Glutamatergic neuron (in vitro differentiated cells): Measurements from ENCODE around the gene DNAH6. TPM values are rescaled to one million over a fixed set of nuclear protein-coding genes. Genes with fewer than 3 reads are reported as not detected.

ENCODE experiments used
- DNase-seq: peaks from one replicate; pipeline ENCODE4 v3.0.0; 2022
- H3K27ac Mint-ChIP-seq: one replicate; pipeline ENCODE4 v1.8.0; 2020; ENCODE audit warnings: mild to moderate bottlenecking, mixed read lengths, inconsistent platforms; ENCODE audit not compliant: unreplicated experiment
- H3K27me3 Mint-ChIP-seq: one replicate; pipeline ENCODE4 v1.8.0; 2020; ENCODE audit warnings: mild to moderate bottlenecking, moderate library complexity, mixed read lengths, inconsistent platforms; ENCODE audit not compliant: unreplicated experiment
- H3K36me3 Mint-ChIP-seq: one replicate; pipeline ENCODE4 v1.8.0; 2020; ENCODE audit warnings: mild to moderate bottlenecking, mixed read lengths, inconsistent platforms; ENCODE audit not compliant: unreplicated experiment
- H3K4me1 Mint-ChIP-seq: one replicate; pipeline ENCODE4 v1.8.0; 2020; ENCODE audit warnings: mild to moderate bottlenecking, low read depth, mixed read lengths, inconsistent platforms; ENCODE audit not compliant: unreplicated experiment
- H3K4me3 Mint-ChIP-seq: one replicate; pipeline ENCODE4 v1.8.0; 2020; ENCODE audit warnings: mild to moderate bottlenecking, mixed read lengths, inconsistent platforms; ENCODE audit not compliant: unreplicated experiment
- H3K9me3 Mint-ChIP-seq: one replicate; pipeline ENCODE4 v1.8.0; 2020; ENCODE audit warnings: mild to moderate bottlenecking, moderate library complexity, mixed read lengths, inconsistent platforms; ENCODE audit not compliant: unreplicated experiment
- CTCF ChIP-seq: fragments of 200-600 bp; sonication (generic); IDR thresholded peaks from one replicate; pipeline ENCODE4 v1.5.0; 2021; ENCODE audit not compliant: partially characterized antibody, unreplicated experiment
- total RNA-seq: library from RNA; stranded (reverse); fragmentation: NEBNext Ultra II Directional; extraction: Animal tissue kit (Norgen Biotek cat#: 25700); gene quantifications from one replicate; pipeline ENCODE4 v1.2.1, GENCODE V29; 2021; ENCODE audit not compliant: unreplicated experiment

Gene DNAH6
- total RNA-seq, 1 donor from 2014 or later = 0.86 TPM

- Mint-ChIP-seq H3K27ac (no peak overlapping the region), H3K9me3 (no peaks in the 10 kb centered on the region), H3K4me1 (no peaks in the 10 kb centered on the region), H3K27me3 (no peaks in the 10 kb centered on the region), H3K36me3 (peaks cover 4% of the 10 kb centered on the region), H3K4me3 (no peak overlapping the region)
- TF ChIP-seq CTCF = no peak
- no peak for DNase-seq
Measured at GRCh38 chr2:84792856-84793522, 276.7 kb downstream of the DNAH6 start.

DNA sequence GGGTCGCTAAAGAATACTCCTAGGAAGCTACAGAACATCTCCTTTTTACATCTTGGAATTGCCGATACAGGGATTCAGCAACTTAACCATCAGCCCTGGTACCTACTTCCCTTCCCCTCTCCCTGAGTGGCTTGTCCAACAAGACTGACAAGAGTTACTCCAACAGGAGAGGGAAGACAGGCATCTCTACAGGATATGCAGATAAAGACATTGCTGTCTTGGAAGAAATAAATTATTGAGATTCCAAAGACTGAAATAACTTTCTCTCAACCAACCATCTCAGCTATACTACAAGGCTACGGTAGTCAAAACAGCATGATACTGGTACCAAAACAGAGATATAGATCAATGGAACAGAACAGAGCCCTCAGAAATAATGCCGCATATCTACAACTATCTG, 277.3 kb downstream of the DNAH6 start:
- Mint-ChIP-seq H3K9me3 (no peaks in the 10 kb centered on the region), H3K4me3 (no peak overlapping the region), H3K36me3 (peaks cover 4% of the 10 kb centered on the region), H3K27me3 (no peaks in the 10 kb centered on the region), H3K4me1 (no peaks in the 10 kb centered on the region), H3K27ac (no peak overlapping the region)
- no peak for TF ChIP-seq CTCF
- DNase-seq = no peak

DNA sequence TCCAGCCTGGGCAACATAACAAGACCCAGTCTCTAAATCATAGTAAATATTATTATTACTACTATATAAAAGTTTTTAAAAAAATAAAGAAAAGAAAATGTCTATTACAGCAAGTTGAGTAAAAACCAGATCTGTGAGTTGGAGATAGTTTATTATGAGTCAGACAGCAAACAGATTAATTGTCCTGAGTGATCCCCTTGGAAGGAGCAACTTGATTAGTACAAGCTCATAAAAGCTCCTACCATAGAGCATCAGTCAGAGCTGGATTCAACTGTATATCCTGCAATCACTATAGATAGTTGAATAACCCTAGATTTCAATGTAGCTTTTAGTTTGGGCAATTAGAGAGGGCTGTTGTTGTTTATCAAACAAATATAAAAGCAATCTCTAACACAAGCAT, 280.5 kb downstream of the DNAH6 start:
- H3K9me3 Mint-ChIP-seq = no peaks in the 10 kb centered on the region
- H3K27ac Mint-ChIP-seq = no peak overlapping the region

DNA sequence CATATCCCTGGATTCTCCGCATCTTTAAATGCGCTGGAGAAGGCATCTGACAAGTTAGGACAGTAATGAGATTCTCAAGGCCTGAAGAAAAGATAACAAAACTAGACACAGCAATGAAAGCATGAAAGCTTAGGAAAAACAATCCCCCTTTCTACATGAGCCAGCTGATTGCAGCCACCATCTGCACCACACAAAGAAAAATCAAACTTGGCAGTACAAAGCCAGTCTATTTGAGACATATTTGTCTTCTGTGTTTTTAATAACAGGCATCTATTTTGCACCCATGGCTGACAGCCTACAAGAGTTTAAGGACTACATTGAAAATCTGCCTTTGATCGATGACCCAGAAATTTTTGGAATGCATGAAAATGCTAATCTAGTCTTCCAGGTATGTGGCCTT, 281.0 kb downstream of the DNAH6 start:
- TF ChIP-seq CTCF = no peak
- H3K27ac Mint-ChIP-seq = no peak overlapping the region
- no peaks in the 10 kb centered on the region for H3K27me3 Mint-ChIP-seq
- DNase-seq = no peak
- peaks cover 4% of the 10 kb centered on the region for H3K36me3 Mint-ChIP-seq
- no peak overlapping the region for H3K4me3 Mint-ChIP-seq
- H3K9me3 Mint-ChIP-seq = no peaks in the 10 kb centered on the region
- H3K4me1 Mint-ChIP-seq = no peaks in the 10 kb centered on the region

More for the DNA sequence above, 280.5 kb downstream of the DNAH6 start:
- TF ChIP-seq CTCF = no peak
- no peak overlapping the region for H3K4me3 Mint-ChIP-seq
- H3K27me3 Mint-ChIP-seq = no peaks in the 10 kb centered on the region
- peaks cover 4% of the 10 kb centered on the region for H3K36me3 Mint-ChIP-seq
- no peak for DNase-seq
- H3K4me1 Mint-ChIP-seq = no peaks in the 10 kb centered on the region

- no peaks in the 10 kb centered on the region for H3K36me3 Mint-ChIP-seq
- no peaks in the 10 kb centered on the region for H3K4me1 Mint-ChIP-seq
- no peak for DNase-seq
- no peak for TF ChIP-seq CTCF
- H3K27me3 Mint-ChIP-seq = no peaks in the 10 kb centered on the region
- H3K9me3 Mint-ChIP-seq = no peaks in the 10 kb centered on the region
- no peak overlapping the region for H3K27ac Mint-ChIP-seq
- H3K4me3 Mint-ChIP-seq = no peak overlapping the region
Measured at GRCh38 chr2:84799772-84800171, 283.5 kb downstream of the DNAH6 start.
